ENCODE data around the gene TUBB. TPM values are rescaled to one million over a fixed set of nuclear protein-coding genes. Genes with fewer than 3 reads are reported as not detected.

The TUBB gene
- 100 to 1,000 TPM; 142 to 313 TPM for polyA plus RNA-seq

DNA sequence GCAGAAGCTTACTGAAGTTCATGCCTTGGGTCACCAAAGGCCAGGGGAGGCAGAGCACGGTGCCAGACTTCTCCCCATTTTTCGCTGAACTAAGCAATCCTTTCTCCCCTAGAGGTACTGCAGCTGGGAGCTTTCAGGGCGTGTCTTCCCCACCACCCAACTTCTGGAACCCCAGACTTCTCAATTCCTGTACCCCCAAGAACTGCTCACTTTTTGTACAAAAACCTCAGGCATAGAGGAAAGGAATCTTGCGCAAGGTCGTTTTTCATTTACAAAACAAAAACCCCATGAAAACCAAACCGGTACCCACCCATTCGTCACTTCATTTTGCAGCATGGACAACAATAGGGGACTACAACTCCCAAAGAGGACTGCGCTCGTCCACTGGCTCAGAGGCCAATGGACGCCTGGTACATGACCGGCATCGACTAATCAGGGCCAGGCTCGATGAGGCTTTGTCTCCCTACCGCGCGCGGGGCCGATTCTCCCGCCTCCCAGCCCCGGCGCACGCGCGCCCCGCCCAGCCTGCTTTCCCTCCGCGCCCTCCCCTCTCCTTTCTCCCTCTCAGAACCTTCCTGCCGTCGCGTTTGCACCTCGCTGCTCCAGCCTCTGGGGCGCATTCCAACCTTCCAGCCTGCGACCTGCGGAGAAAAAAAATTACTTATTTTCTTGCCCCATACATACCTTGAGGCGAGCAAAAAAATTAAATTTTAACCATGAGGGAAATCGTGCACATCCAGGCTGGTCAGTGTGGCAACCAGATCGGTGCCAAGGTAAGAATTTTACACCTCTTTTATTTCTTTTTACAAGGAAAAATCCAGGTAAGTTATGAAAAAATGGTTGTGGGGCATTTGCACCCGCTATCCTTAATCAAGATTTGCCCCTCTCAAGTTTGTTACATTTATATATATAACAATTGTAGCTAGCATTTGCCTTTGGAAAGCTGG is at the start of gene TUBB:
TSS of gene TUBB (plus strand) at position 562 of the 947 bp plus-strand sequence. CDS start at position 717, 155 bp downstream.
- Histone ChIP-seq H3K4me1 (ENCODE audit: control insufficient read depth in 2 of 2, insufficient read depth in 2 of 2, low read length in 1 of 2) (peaks cover 2 to 3% of the 10 kb centered on the region in 2 donors), H3K27ac (ENCODE audit: low read depth in 2 of 2, low read length in 1 of 2) (peak within 1 kb of the TSS; percentile 95 to 98), H3K36me3 (ENCODE audit: control insufficient read depth in 2 of 2, insufficient read depth in 2 of 2, low read length in 1 of 2) (peaks cover 2 to 24% of the 10 kb centered on the region in 2 donors), H3K27me3 (ENCODE audit: control insufficient read depth in 1 of 2, insufficient read depth in 2 of 2, low read length in 2 of 2) (no peaks in the 10 kb centered on the region), H3K9me3 (ENCODE audit: control insufficient read depth in 2 of 2, insufficient read depth in 1 of 2, low read depth in 1 of 2, low read length in 1 of 2) (no peaks in the 10 kb centered on the region), H3K4me3 (ENCODE audit: low read depth in 1 of 2, low read length in 2 of 2) (peak within 1 kb of the TSS; percentile 67 to 82)
- 0% methylated on average over 38 of the region's 38 CpGs for WGBS, 2 donors

DNA sequence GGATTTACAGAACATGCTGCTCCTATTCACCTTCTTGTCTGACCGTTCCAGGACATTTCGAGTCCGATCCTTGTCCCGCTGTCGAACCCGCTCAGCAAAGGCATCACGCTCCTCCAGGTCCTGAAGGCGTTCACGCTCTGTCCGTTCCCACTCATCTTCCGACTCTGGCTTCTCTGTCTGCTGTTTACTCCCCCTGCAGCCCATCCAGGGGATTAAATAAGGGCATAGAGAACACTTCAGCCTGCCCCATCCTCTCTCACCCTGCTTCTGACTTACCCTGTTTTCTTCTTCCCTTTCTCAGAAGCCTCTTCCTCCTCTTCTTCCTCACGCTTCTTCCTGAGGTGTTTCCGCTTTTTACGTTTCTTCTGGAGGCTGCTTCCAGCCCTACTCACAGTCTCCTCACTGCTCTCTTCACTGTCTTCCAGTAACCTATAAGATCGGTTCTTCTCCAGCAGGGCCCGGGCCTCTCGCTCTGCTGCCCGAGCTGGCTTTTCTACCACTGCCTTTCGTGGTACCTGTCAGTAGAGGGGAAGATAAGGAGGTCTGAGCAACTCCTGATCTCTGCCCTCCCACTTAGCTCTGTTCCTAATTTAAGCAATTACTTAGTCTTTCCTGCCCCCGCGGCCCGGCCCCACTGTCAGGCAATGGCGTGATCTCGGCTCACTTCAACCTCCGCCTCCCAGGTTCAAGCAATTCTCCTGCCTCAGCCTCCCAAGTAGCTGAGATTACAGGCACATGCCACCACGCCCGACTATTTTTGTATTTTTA is 49.2 kb upstream of the TUBB start:
- H3K9me3 ChIP-seq (ENCODE audit: control insufficient read depth in 2 of 2, insufficient read depth in 1 of 2, low read depth in 1 of 2, low read length in 1 of 2) = no peaks in the 10 kb centered on the region
- H3K27me3 ChIP-seq (ENCODE audit: control insufficient read depth in 1 of 2, insufficient read depth in 2 of 2, low read length in 2 of 2) = no peaks in the 10 kb centered on the region
- no peak overlapping the region for H3K4me3 ChIP-seq (ENCODE audit: low read depth in 1 of 2, low read length in 2 of 2)
- WGBS, 2 donors = 89 to 91% methylated on average over 27 of the region's 27 CpGs
- H3K4me1 ChIP-seq (ENCODE audit: control insufficient read depth in 2 of 2, insufficient read depth in 2 of 2, low read length in 1 of 2) = no peaks in the 10 kb centered on the region
- no peak overlapping the region for H3K27ac ChIP-seq (ENCODE audit: low read depth in 2 of 2, low read length in 1 of 2)
- H3K36me3 ChIP-seq (ENCODE audit: control insufficient read depth in 2 of 2, insufficient read depth in 2 of 2, low read length in 1 of 2) = peaks cover 2 to 10% of the 10 kb centered on the region in 2 donors

DNA sequence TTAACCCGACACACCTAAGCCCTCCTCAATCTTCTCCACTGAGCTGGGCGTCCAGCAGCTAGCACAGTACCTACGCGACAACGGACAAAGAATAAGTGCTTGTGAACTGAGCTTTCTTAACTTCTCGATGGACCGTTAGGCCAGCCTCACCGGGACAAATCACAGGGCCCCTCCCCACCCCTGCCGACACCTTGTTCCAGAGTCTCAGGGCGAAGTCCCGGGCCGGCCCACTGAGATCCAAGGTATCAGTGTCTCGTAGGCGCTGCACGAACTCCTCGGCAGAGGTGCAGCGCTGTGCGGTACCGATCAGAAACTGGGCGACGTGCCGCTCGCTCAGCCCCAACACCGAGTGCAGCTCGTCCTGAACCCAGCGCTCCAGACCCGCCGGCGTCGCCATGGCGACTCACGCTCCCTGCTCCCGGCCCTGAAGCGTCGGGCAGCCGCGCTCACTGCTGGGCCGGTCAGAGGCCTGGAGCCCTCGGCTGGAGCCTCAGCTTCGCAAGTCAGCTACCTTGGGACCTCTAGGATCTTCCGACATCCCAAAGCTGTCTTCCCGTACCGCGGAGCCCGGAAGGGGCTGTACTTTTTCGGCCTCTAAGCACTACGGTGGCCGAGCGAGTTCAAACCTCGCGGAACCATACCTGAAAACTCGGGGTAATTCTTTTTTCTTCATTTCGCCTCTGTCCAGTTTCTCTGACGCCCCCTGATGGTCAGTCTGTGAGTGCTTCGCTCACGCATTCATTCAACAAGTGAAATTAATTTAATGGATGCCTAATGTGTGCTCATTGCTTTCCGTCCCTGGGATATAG is 47.5 kb upstream of the TUBB start, which contains the start of gene DHX16:
TSS of gene DHX16 (minus strand) at position 562 of the 809 bp plus-strand sequence. CDS start at position 397, 165 bp downstream.
- peak within 1 kb of the TSS; percentile 83 to 91 for H3K27ac ChIP-seq (ENCODE audit: low read depth in 2 of 2, low read length in 1 of 2)
- H3K4me3 ChIP-seq (ENCODE audit: low read depth in 1 of 2, low read length in 2 of 2) = peak within 1 kb of the TSS; percentile 70 to 96
- no peaks in the 10 kb centered on the region for H3K27me3 ChIP-seq (ENCODE audit: control insufficient read depth in 1 of 2, insufficient read depth in 2 of 2, low read length in 2 of 2)
- WGBS, 2 donors = 0% methylated on average over 57 of the region's 57 CpGs
- H3K9me3 ChIP-seq (ENCODE audit: control insufficient read depth in 2 of 2, insufficient read depth in 1 of 2, low read depth in 1 of 2, low read length in 1 of 2) = no peaks in the 10 kb centered on the region
- H3K36me3 ChIP-seq (ENCODE audit: control insufficient read depth in 2 of 2, insufficient read depth in 2 of 2, low read length in 1 of 2) = peaks cover 12 to 19% of the 10 kb centered on the region in 2 donors
- no peaks in the 10 kb centered on the region for H3K4me1 ChIP-seq (ENCODE audit: control insufficient read depth in 2 of 2, insufficient read depth in 2 of 2, low read length in 1 of 2)

DNA sequence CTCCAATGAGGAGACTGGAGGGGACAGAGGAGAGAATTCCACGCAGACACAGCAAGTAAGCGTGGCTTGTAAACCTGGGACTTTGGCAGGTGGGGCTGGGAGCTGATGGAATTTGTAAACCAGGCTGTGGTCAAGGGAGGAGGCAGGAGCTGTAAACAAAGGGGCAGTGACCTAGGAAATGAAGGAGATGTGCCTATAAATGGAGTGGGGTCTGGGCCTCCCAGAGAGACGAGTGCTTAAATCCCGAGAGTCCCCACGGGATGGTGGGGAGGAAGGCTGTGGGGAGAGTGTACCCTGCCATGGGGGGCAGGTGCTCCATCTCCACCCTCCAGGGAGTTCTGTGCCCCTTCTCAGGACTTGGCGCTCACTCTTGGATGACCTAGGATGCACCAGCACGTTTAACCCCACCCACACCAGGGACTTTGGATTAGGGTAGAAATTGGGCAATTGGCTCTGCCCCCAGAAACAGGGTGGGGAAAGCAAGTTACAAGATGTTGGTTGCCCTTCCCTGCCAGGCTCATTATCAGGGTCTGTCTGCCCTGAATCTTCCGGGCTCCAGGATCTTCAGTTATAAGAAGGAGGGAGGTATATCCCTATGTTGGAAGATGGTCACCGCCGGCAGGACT is 43.4 kb upstream of the TUBB start:
- WGBS, 2 donors = 78 to 86% methylated on average over 9 to 10 of the region's 10 CpGs

DNA sequence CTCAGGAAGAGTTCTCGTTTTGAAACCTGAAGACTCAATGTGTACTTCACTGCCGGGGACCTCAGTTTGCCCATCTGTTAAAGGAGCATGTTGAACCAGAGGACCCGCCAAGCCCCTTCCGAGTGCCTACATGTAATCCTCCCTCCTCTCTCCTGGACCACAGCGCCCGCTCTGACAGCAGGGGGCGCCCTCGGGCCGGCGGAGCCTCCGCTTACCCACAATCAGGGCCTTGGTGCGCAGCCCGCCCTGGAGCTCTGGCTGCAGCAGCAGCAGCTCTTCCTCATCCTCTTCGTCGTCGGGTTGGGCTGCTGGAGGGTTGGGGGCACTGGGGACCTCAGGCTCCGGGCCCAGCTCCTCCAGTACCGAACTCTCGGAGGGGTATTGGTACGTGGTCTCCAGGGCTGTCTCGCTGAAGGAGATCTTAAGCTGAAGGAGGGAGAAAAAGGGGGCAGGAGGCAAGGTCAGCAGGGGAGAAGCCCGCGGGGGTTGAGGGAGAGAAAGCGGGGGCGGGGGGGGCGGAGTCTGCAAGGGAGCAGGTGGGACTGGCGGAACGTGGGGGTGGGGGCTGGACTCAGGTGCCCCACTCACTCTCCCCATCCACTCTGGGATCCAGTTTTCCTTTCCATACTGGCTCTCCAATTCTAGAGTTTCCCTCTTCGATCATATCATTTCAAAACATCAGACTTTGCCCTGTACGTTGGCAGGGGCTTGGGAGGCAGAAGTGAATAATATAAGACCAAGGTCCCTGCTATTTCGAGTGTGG is 41.0 kb upstream of the TUBB start:
- Histone ChIP-seq H3K9me3 (ENCODE audit: control insufficient read depth in 2 of 2, insufficient read depth in 1 of 2, low read depth in 1 of 2, low read length in 1 of 2) (no peaks in the 10 kb centered on the region), H3K36me3 (ENCODE audit: control insufficient read depth in 2 of 2, insufficient read depth in 2 of 2, low read length in 1 of 2) (peaks cover 13 to 16% of the 10 kb centered on the region in 2 donors), H3K27me3 (ENCODE audit: control insufficient read depth in 1 of 2, insufficient read depth in 2 of 2, low read length in 2 of 2) (no peaks in the 10 kb centered on the region), H3K4me1 (ENCODE audit: control insufficient read depth in 2 of 2, insufficient read depth in 2 of 2, low read length in 1 of 2) (peaks cover 0 to 11% of the 10 kb centered on the region in 2 donors), H3K4me3 (ENCODE audit: low read depth in 1 of 2, low read length in 2 of 2) (peak overlapping the region in 1 of 2 donors; percentile 5), H3K27ac (ENCODE audit: low read depth in 2 of 2, low read length in 1 of 2) (peak overlapping the region; percentile 53 to 57)
- 7 to 8% methylated on average over 30 to 31 of the region's 31 CpGs for WGBS, 2 donors

More for the DNA sequence above, 43.4 kb upstream of the TUBB start:
- peaks cover 0 to 4% of the 10 kb centered on the region in 2 donors for H3K4me1 ChIP-seq (ENCODE audit: control insufficient read depth in 2 of 2, insufficient read depth in 2 of 2, low read length in 1 of 2)
- no peak overlapping the region for H3K27ac ChIP-seq (ENCODE audit: low read depth in 2 of 2, low read length in 1 of 2)
- H3K36me3 ChIP-seq (ENCODE audit: control insufficient read depth in 2 of 2, insufficient read depth in 2 of 2, low read length in 1 of 2) = peaks cover 13 to 16% of the 10 kb centered on the region in 2 donors
- H3K9me3 ChIP-seq (ENCODE audit: control insufficient read depth in 2 of 2, insufficient read depth in 1 of 2, low read depth in 1 of 2, low read length in 1 of 2) = no peaks in the 10 kb centered on the region
- H3K27me3 ChIP-seq (ENCODE audit: control insufficient read depth in 1 of 2, insufficient read depth in 2 of 2, low read length in 2 of 2) = no peaks in the 10 kb centered on the region
- no peak overlapping the region for H3K4me3 ChIP-seq (ENCODE audit: low read depth in 1 of 2, low read length in 2 of 2)

DNA sequence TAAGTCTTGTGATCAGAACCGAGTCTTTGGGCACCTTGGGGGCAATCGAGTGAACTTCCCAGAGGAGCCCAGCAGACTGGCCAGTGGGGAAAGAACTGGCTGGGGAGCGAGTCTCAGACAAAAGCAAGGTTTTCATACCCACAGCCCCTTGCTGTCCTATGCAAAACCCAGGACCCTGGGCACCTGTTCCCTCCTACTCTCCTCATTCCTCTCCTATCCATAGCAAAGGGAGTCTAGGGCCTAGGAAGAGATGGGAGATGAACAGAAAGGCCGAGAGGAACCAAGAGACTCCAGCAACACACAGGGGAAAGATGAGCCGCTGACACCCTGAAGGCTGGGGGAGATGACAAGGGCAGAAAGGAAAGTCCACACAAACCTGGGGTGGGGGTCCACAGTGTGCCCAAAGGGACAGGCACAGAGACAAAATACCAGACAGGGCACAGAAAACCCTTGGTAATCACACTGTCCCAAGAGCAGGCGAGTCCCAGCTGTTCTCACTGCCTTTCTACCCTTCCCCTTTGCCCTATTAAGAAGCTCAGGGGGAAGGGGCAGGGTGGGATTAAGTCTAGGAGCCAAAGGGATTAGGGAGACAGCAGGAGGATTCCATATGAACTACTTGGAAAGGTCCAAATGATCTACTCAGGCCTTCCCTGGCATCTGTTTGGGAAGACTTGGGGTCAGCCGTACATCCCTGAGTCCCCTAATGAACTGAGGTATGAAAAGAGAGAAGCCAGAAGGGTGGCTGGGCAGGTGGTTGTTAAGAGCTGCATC is 40.2 kb upstream of the TUBB start:
- H3K9me3 ChIP-seq (ENCODE audit: control insufficient read depth in 2 of 2, insufficient read depth in 1 of 2, low read depth in 1 of 2, low read length in 1 of 2) = no peaks in the 10 kb centered on the region
- peak overlapping the region in 1 of 2 donors; percentile 5 for H3K4me3 ChIP-seq (ENCODE audit: low read depth in 1 of 2, low read length in 2 of 2)
- H3K27ac ChIP-seq (ENCODE audit: low read depth in 2 of 2, low read length in 1 of 2) = peak overlapping the region; percentile 53 to 57
- no peaks in the 10 kb centered on the region for H3K27me3 ChIP-seq (ENCODE audit: control insufficient read depth in 1 of 2, insufficient read depth in 2 of 2, low read length in 2 of 2)
- peaks cover 13 to 16% of the 10 kb centered on the region in 2 donors for H3K36me3 ChIP-seq (ENCODE audit: control insufficient read depth in 2 of 2, insufficient read depth in 2 of 2, low read length in 1 of 2)
- peaks cover 0 to 13% of the 10 kb centered on the region in 2 donors for H3K4me1 ChIP-seq (ENCODE audit: control insufficient read depth in 2 of 2, insufficient read depth in 2 of 2, low read length in 1 of 2)
- WGBS, 2 donors = 54 to 58% methylated on average over 7 of the region's 7 CpGs

DNA sequence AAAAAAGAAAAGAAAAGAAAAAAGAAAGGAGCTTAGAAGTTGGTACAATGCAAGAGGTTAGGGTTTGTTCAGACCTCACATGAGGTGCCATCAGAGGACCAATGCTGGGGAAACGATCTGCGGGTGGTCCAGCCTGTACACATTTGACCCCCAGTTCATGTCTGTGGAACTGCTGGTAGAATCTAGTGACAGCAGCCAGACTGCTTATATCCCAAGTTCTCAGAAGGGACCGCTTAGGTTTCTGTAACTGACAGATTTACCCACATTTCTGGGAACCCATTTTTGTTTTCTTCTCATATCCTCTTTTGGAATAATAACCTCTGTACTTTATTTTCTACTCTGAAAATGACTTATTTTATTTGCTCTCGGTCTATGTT is 38.4 kb upstream of the TUBB start:
- H3K4me3 ChIP-seq (ENCODE audit: low read depth in 1 of 2, low read length in 2 of 2) = peak overlapping the region in 1 of 2 donors; percentile 77
- 32 to 33% methylated on average over 4 of the region's 4 CpGs for WGBS, 2 donors

More for the DNA sequence above, 38.4 kb upstream of the TUBB start:
- no peaks in the 10 kb centered on the region for H3K27me3 ChIP-seq (ENCODE audit: control insufficient read depth in 1 of 2, insufficient read depth in 2 of 2, low read length in 2 of 2)
- H3K9me3 ChIP-seq (ENCODE audit: control insufficient read depth in 2 of 2, insufficient read depth in 1 of 2, low read depth in 1 of 2, low read length in 1 of 2) = no peaks in the 10 kb centered on the region
- peaks cover 0 to 14% of the 10 kb centered on the region in 2 donors for H3K4me1 ChIP-seq (ENCODE audit: control insufficient read depth in 2 of 2, insufficient read depth in 2 of 2, low read length in 1 of 2)
- H3K27ac ChIP-seq (ENCODE audit: low read depth in 2 of 2, low read length in 1 of 2) = peak overlapping the region; percentile 95 to 99
- H3K36me3 ChIP-seq (ENCODE audit: control insufficient read depth in 2 of 2, insufficient read depth in 2 of 2, low read length in 1 of 2) = peaks cover 7 to 9% of the 10 kb centered on the region in 2 donors
